Non-pigmented ciliary epithelial cell (primary cell): ENCODE results near the gene PPP4R4.
A peak's percentile ranks its signal among the peaks of the same experiment; 100 is the strongest.

ENCODE experiments used
- DNase-seq: peaks from one replicate; pipeline ENCODE4 v3.0.0-alpha.2; 2010; ENCODE audit warnings: low read depth

The PPP4R4 gene

GRCh38 chr14:94306047-94306978, 132.2 kb downstream of the PPP4R4 start:
- no peak for DNase-seq

- no peak for DNase-seq
Measured at GRCh38 chr14:94307410-94307992, 133.4 kb downstream of the PPP4R4 start.

DNA sequence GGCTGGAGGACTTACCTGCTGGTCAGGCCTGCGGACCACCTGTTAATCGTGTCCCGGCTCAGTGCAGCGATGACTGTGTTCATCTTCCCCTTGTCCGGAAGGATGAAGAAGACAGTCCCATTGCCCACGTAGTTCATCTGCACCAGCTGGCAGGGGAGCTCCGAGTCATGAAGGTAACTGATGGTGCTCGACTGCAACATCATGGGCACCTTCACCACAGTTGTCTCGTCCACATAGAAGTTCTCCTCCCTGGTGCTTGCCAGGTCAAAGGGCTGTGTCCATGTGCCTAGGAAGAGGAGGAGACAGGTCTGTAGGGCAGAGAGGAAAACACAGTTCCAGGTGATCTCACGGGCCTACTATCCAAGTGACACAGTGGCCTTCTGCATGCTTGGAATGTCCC, 135.6 kb downstream of the PPP4R4 start:
- no peak for DNase-seq

GRCh38 chr14:94310248-94310647, 136.1 kb downstream of the PPP4R4 start:
- no peak for DNase-seq

GRCh38 chr14:94312481-94313246, 138.5 kb downstream of the PPP4R4 start:
- DNase-seq = no peak

GRCh38 chr14:94313991-94314655, 140.0 kb downstream of the PPP4R4 start:
- no peak for DNase-seq

DNA sequence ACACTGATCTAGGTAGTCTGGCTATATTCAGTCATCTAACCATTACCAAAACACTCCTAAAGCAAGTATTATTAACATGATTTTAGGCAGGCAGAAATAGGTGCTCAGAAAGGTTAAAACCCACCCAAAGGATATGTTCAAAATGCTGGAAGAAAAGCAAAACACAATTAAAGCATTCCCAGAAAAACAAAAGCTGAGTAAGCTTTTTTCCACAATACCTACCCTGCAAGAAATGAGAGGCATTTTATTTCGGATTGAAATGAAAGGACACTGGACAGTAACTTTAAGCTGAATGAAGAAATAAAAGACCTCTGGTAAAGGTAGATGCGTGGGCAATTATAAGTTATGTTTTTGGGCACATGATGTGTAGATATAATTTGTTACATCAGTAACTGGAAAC, 140.8 kb downstream of the PPP4R4 start:
- DNase-seq = no peak

DNA sequence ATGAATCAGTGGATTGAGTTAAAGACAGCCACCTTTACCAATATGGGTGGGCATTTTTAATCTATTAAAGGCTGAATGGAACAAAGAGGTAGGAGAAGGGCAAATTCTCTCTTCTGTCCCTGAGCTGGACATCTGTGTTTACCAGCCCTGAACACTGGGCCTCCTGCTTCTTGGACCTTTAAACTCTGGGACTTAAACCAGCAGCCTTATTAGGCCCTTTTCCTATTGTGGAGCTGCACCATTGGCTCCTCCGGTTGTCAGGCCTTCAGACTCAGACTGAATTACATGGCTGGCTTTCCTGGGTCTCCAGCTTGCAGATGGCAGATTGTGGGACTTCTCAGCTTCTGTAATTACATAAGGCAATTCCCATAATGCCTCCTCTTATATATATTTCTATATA, 142.6 kb downstream of the PPP4R4 start:
- DNase-seq = no peak

DNA sequence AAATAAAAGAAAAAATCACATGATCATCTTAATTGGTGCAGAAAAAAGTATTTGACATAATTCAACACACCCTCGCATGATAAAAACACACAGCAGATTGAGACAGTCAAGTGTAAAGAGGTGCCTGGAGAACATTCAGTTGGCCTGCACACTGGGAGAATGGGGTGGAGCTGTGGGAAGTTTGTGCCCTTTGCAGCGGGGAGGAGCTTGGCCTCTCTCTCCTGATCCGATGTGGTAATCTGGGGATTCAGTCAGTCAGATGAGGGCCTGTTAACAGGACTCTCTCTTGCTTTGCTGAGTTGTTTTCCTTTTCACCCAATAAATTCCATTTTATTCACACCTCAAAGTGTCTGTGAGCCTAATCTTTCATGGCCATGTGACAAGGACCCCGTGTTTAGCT, 143.1 kb downstream of the PPP4R4 start:
- DNase-seq = no peak

DNA sequence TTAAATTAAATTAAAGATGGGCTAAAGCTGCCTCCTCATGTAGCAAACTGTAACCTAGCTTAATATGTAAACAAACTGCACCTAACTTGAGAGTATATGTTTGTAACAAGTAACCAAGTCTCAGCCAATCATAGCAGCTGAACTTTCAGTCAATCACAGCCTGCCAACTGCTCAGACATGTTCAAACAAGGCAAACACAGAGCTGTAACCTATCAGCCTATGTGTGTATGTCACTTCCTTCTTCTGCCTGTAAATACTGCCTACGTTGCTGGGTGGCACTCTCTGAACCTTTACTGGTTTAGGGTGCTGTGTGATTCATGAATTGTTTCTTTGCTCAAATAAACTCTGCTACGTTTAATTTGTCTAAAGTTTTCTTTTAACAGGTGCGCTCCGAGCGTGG, 146.1 kb downstream of the PPP4R4 start:
- DNase-seq = no peak

GRCh38 chr14:94321421-94322271, 147.5 kb downstream of the PPP4R4 start:
- no peak for DNase-seq

- DNase-seq = peak; percentile 8
Measured at GRCh38 chr14:94322648-94323570, 148.8 kb downstream of the PPP4R4 start, which contains the start of gene SERPINA6. Gene SERPINA6 (minus strand): TSS chr14:94323336. CDS start chr14:94314648, 8,688 bp downstream.

GRCh38 chr14:94328196-94328595, 154.1 kb downstream of the PPP4R4 start:
- no peak for DNase-seq
